Neural progenitor cell (in vitro differentiated cells): ENCODE results near the gene KANSL1L. TPM values are rescaled to one million over a fixed set of nuclear protein-coding genes. Genes with fewer than 3 reads are reported as not detected.

Source experiments
- DNase-seq: peaks from one replicate; pipeline ENCODE4 v3.0.0-alpha.2; 2016; ENCODE audit warnings: low spot score
- H2AFZ ChIP-seq: fragments of 200-600 bp; sonication (generic); replicated peaks from 2 replicates; pipeline ENCODE4 v1.6.1; 2016; ENCODE audit warnings: antibody characterized with exemption
- H3F3A ChIP-seq: fragments of 200-600 bp; sonication (generic); 2 replicates; pipeline ENCODE4 v1.6.1; 2016; ENCODE audit warnings: antibody characterized with exemption, low read depth
- H3K27ac ChIP-seq: fragments of 200-600 bp; sonication (generic); 2 replicates; pipeline ENCODE4 v1.5.1; 2016; ENCODE audit warnings: mild to moderate bottlenecking
- H3K27me3 ChIP-seq: fragments of 200-600 bp; sonication (generic); 2 replicates; pipeline ENCODE4 v1.6.1; 2016; ENCODE audit warnings: mild to moderate bottlenecking, moderate library complexity
- H3K36me3 ChIP-seq: fragments of 200-600 bp; sonication (generic); 2 replicates; pipeline ENCODE4 v1.5.1; 2016
- H3K4me1 ChIP-seq: fragments of 200-600 bp; sonication (generic); 2 replicates; pipeline ENCODE4 v1.6.1; 2016; ENCODE audit warnings: mixed run types
- H3K4me2 ChIP-seq: fragments of 200-600 bp; sonication (generic); 2 replicates; pipeline ENCODE4 v1.6.1; 2016
- H3K4me3 ChIP-seq: fragments of 200-600 bp; sonication (generic); 2 replicates; pipeline ENCODE4 v1.5.1; 2016
- H3K79me2 ChIP-seq: fragments of 200-600 bp; sonication (generic); 2 replicates; pipeline ENCODE4 v1.6.1; 2016; ENCODE audit warnings: low read depth
- H3K9ac ChIP-seq: fragments of 200-600 bp; sonication (generic); 2 replicates; pipeline ENCODE4 v1.6.1; 2016
- H3K9me3 ChIP-seq: fragments of 200-600 bp; sonication (generic); 2 replicates; pipeline ENCODE4 v1.5.1; 2016; ENCODE audit warnings: low read depth
- H4K20me1 ChIP-seq: fragments of 200-600 bp; sonication (generic); 2 replicates; pipeline ENCODE4 v1.6.1; 2016; ENCODE audit warnings: low read depth
- H3K27ac Mint-ChIP-seq: 3 replicates; pipeline ENCODE4 v1.8.0; 2021; ENCODE audit warnings: mixed read lengths
- H3K27me3 Mint-ChIP-seq: 2 replicates; pipeline ENCODE4 v1.8.0; 2022; ENCODE audit warnings: low read depth, mild to moderate bottlenecking, inconsistent platforms, moderate library complexity, mixed read lengths; ENCODE audit not compliant: insufficient read depth
- H3K36me3 Mint-ChIP-seq: 3 replicates; pipeline ENCODE4 v1.8.0; 2021; ENCODE audit warnings: mixed read lengths
- H3K4me1 Mint-ChIP-seq: 3 replicates; pipeline ENCODE4 v1.8.0; 2021; ENCODE audit warnings: mixed read lengths
- H3K4me3 Mint-ChIP-seq: 3 replicates; pipeline ENCODE4 v1.8.0; 2021; ENCODE audit warnings: mild to moderate bottlenecking, moderate library complexity, mixed read lengths
- H3K9me3 Mint-ChIP-seq: 3 replicates; pipeline ENCODE4 v1.8.0; 2020; ENCODE audit warnings: mixed read lengths
- CTCF ChIP-seq: fragments of 200-600 bp; sonication (generic); IDR thresholded peaks from 2 replicates; pipeline ENCODE4 v1.5.1; 2017; ENCODE audit warnings: antibody characterized with exemption, mild to moderate bottlenecking
- EZH2 ChIP-seq: fragments of 200-600 bp; sonication (generic); IDR thresholded peaks from 2 replicates; pipeline ENCODE4 v1.6.1; 2017; ENCODE audit warnings: antibody characterized with exemption, mild to moderate bottlenecking, moderate library complexity
- EZH2phosphoT487 ChIP-seq: fragments of 200-600 bp; sonication (generic); IDR thresholded peaks from 2 replicates; pipeline ENCODE4 v1.6.1; 2017; ENCODE audit warnings: antibody characterized with exemption
- total RNA-seq: library from RNA; depleted of rRNA; stranded (reverse); fragments of >200 nt; gene quantifications from 2 replicates; pipeline ENCODE4 v1.2.3, GENCODE V29; 2015; ENCODE audit warnings: low replicate concordance

The KANSL1L gene
- total RNA-seq, 1 donor from 2014 or later: 51.8 TPM

DNA sequence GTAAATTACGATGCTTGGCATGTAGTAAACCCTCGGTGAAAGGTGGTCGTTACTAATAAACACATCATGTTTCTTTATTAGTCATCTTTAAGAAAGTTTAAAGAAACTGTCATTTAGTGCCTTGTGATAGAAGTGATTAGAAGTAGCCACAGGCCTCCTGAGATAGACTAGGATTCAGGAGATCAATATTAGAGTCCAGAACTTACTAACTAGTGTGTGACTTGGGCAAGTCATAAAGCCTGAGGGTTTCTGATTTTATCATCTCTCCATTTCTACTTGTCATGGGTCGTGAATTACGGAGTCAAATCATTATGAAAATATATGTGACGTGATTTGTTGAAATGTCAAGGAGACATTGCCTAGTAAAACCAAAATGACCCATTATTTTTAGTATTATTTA lies 162.1 kb downstream of the KANSL1L start:
- Histone ChIP-seq H3F3A (no peaks in the 10 kb centered on the region), H3K79me2 (peaks cover 100% of the 10 kb centered on the region), H3K27me3 (no peaks in the 10 kb centered on the region), H3K36me3 (no peaks in the 10 kb centered on the region), H3K4me3 (no peak overlapping the region), H3K27ac (no peak overlapping the region), H2AFZ (no peak overlapping the region), H3K4me2 (no peak overlapping the region), H3K9me3 (no peaks in the 10 kb centered on the region), H3K4me1 (peaks cover 5% of the 10 kb centered on the region), H3K9ac (no peak overlapping the region), H4K20me1 (peaks cover 58% of the 10 kb centered on the region)
- Mint-ChIP-seq H3K36me3 (peaks cover 18% of the 10 kb centered on the region), H3K27ac (no peak overlapping the region), H3K4me1 (peaks cover 5% of the 10 kb centered on the region), H3K4me3 (no peak overlapping the region), H3K27me3 (no peaks in the 10 kb centered on the region), H3K9me3 (no peaks in the 10 kb centered on the region)
- TF ChIP-seq EZH2: no peak
- no peak for TF ChIP-seq CTCF
- TF ChIP-seq EZH2phosphoT487: no peak
- no peak for DNase-seq

DNA sequence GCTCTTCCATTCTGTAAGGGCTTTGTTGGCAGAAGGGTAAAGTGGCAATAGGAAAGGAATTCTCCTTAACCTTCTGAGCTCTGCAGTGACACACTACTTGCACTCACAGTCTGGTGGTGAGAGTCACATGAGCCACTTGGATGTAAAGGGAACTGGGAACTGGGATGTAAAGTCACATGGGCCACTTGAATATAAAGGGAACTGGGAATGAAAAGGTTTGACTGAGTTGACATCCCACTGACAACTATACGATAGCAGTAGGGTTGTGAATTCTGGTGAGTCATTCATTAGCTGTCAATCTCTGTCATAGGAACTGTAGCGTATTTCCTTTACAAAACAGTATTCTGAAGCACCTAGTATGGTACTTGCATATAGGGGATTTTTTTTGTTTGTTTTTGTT lies 163.3 kb downstream of the KANSL1L start:
- Histone ChIP-seq H3K27me3 (no peaks in the 10 kb centered on the region), H3F3A (no peaks in the 10 kb centered on the region), H3K9me3 (no peaks in the 10 kb centered on the region), H3K4me1 (peaks cover 14% of the 10 kb centered on the region), H3K27ac (no peak overlapping the region), H3K79me2 (peaks cover 100% of the 10 kb centered on the region), H3K4me3 (no peak overlapping the region), H2AFZ (no peak overlapping the region), H3K9ac (no peak overlapping the region), H3K36me3 (no peaks in the 10 kb centered on the region), H4K20me1 (peaks cover 71% of the 10 kb centered on the region), H3K4me2 (no peak overlapping the region)
- peaks cover under 1% of the 10 kb centered on the region for H3K27me3 Mint-ChIP-seq
- DNase-seq: no peak
- no peak overlapping the region for H3K4me3 Mint-ChIP-seq
- peaks cover 14% of the 10 kb centered on the region for H3K4me1 Mint-ChIP-seq
- peaks cover 16% of the 10 kb centered on the region for H3K36me3 Mint-ChIP-seq
- no peaks in the 10 kb centered on the region for H3K9me3 Mint-ChIP-seq
- H3K27ac Mint-ChIP-seq: no peak overlapping the region
- TF ChIP-seq EZH2phosphoT487 (no peak), CTCF (no peak), EZH2 (no peak)

DNA sequence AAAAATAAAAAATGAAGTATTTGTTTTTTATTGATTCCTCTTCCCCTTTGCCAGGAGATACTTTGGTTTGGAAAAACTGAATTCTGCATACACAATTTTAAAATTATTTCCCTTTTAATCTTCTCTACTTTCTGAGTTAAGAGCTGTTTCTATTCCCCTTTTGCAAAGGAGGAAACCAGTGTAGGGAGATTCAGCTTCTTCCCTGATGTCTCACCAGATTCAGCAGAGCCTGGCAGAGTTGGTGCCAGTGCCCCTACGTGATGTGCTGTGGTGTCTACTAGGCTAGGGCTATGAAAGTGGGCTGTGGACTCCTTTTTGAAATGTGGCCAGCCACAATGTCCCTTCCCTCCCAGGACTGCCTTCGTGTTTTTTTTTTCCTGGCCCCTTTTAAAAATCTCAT lies 166.3 kb downstream of the KANSL1L start:
- no peak overlapping the region for H3K4me3 ChIP-seq
- H3K4me1 Mint-ChIP-seq: peaks cover 20% of the 10 kb centered on the region
- no peak overlapping the region for H3K4me3 Mint-ChIP-seq
- no peak overlapping the region for H3K9ac ChIP-seq
- TF ChIP-seq CTCF: no peak
- no peaks in the 10 kb centered on the region for H3F3A ChIP-seq
- H4K20me1 ChIP-seq: peaks cover 60% of the 10 kb centered on the region
- no peaks in the 10 kb centered on the region for H3K9me3 ChIP-seq
- H3K4me1 ChIP-seq: peaks cover 14% of the 10 kb centered on the region
- no peaks in the 10 kb centered on the region for H3K27me3 ChIP-seq
- H3K27ac ChIP-seq: no peak overlapping the region
- H3K9me3 Mint-ChIP-seq: peaks cover 2% of the 10 kb centered on the region
- peaks cover 2% of the 10 kb centered on the region for H3K36me3 Mint-ChIP-seq
- H3K27me3 Mint-ChIP-seq: peaks cover 5% of the 10 kb centered on the region
- H3K36me3 ChIP-seq: no peaks in the 10 kb centered on the region
- peaks cover 75% of the 10 kb centered on the region for H3K79me2 ChIP-seq
- H2AFZ ChIP-seq: no peak overlapping the region
- H3K27ac Mint-ChIP-seq: no peak overlapping the region
- H3K4me2 ChIP-seq: no peak overlapping the region
- DNase-seq: no peak
